HT1080 (cell line): ENCODE data around the gene COMMD1. TPM values are rescaled to one million over a fixed set of nuclear protein-coding genes. Genes with fewer than 3 reads are reported as not detected.
"Not testable (repeated sequence)": the region's sequence is repeated elsewhere in the genome, so short reads cannot be mapped to it uniquely, and the experiment has no call there.

Source experiments
- DNase-seq: peaks from one replicate; pipeline ENCODE4 v3.0.0-alpha.2; 2015; ENCODE audit warnings: low read depth
- total RNA-seq: library from RNA; depleted of rRNA; stranded (reverse); fragments of >200 nt; shearing (Covaris generic); gene quantifications from 2 replicates; pipeline ENCODE4 v1.2.3, GENCODE V29; 2014

COMMD1 gene
- total RNA-seq, 1 experiment from 2014 or later = 20.9 TPM

DNA sequence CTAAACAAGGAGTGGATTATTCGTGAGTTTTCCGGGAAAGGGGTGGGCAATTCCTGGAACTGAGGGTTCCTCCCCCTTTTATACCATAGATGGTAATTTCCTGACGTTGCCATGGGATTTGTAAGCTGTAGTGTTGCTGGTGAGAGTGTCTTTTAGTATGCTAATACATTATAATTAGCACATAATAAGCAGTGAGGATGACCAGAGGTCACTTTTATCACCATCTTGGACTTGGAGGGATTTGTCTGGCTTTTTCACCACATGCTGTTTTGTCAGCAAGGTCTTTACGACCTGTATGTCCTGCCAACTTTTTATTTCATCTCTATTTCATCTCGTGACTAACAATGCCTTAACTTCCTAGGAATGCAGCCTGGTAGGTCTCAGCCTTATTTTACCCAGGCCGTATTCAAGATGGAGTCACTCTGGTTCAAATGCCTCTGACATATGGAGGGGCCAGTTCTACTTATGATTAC, 165.7 kb downstream of the COMMD1 start:
- DNase-seq = no peak

- no peak for DNase-seq
These were observed 166.5 kb downstream of the COMMD1 start for GRCh38 chr2:62071760-62072680.

DNA sequence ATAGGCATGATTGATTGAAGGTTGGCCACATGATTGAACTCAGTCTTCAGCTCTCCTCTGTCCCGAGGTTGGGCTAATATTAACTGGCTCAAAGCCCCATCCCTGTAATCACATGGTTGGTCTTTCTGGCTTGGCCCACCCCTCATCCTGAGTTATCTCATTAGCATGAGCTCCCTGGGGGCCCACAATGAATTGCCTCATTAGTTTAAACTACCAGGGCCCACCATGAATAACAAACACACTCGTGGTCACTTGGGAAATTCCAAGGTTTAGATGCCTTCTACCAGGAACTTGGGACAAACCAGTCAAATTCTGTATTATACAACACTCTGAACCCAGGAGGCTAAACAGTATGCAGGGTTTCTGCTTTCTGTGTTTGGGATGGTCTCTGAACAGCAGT, 168.8 kb downstream of the COMMD1 start:
- DNase-seq = no peak

DNA sequence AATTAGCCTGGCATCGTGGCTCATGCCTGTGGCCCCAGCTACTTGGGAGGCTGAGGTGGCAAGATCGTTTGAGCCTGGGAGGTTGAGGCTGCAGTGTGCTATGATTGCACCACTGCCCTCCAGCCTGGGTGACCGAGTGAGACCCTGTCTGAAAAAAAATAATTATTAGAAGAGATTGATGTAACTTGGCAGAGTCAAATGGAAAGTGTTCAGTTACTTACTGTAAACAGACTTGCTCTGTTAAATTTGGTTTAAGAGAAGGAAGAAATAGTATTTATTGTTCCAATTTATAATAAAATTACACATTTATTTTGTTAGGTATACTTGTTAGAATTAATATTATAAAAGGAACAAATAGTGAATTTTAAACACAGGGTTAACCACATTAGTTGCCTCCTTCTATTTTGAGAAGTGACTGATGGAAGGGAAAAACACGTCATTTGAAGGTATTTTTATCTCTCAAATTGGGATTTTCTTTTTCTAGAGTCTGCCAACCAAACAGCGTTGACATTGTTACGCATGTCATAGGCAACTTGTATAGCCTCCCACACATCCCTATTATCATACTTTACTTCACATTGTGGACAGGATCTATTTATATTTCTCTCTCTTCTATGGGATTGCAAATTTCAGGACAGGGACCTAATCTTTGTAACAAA, 171.6 kb downstream of the COMMD1 start:
- DNase-seq = no peak

DNA sequence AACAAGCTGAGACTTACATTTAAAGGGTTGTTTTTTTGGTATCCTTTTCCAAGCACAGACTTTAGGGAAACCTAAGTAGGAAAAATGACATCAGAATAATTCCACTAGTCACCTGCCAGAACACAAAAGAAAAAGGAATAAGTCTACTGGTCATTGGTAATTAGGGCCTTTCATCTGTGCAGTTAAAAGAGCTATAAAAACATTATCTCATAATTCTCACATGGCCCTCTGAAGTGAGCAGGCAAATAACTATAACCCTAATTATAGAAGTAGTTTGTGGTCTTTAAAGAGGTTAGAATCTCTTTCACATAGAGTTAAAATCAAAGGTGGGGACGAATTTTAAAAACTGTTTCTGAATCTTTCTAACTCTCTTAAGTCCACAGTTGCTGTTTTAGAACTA, 179.3 kb downstream of the COMMD1 start:
- DNase-seq = no peak

GRCh38 chr2:62089658-62090057, 184.2 kb downstream of the COMMD1 start:
- no peak for DNase-seq

DNA sequence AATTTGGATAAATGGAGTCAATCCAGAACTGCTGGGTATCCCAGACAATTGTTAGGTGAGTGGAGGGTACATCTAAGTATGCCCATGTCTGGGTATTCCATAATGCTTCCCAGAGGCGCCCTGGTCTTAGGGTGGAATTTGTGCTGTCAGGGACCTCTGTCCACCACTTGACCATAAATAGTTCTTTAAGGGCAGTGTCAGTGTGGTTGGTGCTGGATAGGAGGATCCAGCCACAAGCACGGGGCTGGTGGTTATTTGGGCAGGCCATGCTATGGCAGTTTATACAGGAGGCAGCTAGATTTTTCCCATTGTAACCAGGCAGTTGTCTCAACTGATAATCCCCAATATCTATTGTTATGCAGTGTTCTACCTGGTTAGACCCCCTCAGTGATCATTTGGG, 186.0 kb downstream of the COMMD1 start:
- no peak for DNase-seq

- no peak for DNase-seq
These were observed 193.6 kb downstream of the COMMD1 start for GRCh38 chr2:62099050-62099449.

- DNase-seq = no peak
These were observed 194.2 kb downstream of the COMMD1 start for GRCh38 chr2:62099523-62100175.

DNA sequence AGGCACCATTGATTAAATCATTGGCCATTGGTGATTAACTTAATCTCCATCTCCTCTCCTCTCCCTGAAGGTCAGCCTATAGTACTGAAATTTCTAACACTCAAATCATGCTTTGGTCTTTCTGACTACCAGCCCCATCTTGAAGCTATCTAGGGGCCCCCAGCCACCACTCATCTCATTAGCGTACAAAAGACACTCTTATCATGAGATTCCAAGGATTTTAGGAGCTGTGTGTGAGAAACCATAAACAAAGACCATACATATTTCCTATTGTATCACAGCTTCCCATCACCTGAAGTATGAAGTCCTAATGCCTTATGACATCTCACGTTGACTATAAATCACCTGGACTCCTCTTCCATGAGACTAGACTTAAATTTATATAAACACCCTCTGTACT, 196.4 kb downstream of the COMMD1 start:
- no peak for DNase-seq

DNA sequence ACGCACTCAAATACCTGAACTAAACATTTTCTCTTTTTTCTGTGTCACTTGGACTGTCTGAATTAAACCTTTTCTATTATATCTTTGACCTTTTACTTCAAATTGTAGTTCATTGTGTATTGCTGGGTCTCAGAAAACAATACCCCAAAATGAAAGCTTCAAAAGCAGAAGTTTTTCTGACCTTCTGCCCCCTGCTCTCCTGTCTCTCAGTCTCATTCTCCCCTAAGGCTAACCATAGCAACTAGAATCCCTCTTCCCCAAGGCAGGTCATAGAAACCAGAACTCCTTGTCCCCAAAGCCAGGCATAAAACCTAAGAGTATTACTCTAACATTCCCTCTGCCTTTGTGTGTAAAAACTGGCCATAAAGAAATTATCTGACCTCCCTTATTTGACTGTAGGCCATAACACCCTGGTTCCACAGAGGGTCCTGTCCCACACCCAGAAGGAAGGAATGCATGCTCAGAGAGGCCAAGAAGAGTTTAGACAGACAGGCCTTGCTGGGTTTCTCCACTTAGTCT, 197.0 kb downstream of the COMMD1 start:
- DNase-seq = no peak

- DNase-seq = no peak
These were observed 204.1 kb downstream of the COMMD1 start for GRCh38 chr2:62109554-62109953.

DNA sequence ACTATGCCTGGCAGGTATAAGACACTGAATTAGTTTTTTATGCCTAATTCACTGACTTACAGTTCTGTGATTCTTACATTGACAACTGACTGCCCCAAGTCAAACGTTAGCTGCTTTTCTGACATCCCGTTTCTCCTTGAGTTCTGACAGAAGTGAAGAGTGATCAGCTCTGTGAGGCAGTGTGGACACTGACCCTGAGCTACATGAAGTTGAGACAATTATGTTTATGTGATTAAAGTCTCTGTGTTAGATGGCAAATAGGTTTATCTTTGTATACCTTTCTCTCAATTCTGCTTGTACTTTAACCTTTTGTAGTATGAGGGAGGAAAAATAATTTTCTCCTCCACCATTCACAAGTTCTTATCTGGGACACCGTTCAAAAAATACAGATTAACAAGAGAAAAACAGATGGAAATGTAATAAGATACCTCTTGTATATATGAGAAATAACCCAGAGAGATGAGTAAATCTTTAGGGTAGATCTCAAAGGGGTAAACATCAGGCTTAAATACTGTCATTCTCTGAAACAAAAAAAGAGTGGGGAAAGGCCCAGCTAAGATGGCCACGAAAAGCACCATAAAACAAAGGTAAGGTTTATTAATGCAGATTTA, 205.0 kb downstream of the COMMD1 start:
- DNase-seq = no peak

DNA sequence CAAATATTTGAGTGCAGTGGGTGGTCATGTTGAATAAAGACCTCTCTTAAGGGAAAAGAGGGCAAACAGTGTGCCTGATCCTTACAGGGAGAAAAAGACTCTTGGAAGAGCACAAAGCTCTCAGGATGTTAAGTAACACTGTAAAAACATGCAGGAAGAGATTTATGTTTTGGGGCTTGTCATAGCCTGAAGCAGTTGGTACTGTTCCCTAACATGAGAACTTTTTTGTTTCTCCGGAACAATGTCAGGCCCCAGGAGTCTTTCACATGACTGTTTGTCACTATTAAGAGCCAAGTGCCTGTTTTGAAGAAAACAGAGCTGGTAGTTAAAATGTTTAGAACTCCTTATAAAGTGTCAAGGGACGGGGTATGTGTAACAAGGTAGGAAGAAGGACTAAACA, 206.7 kb downstream of the COMMD1 start:
- DNase-seq = no peak

DNA sequence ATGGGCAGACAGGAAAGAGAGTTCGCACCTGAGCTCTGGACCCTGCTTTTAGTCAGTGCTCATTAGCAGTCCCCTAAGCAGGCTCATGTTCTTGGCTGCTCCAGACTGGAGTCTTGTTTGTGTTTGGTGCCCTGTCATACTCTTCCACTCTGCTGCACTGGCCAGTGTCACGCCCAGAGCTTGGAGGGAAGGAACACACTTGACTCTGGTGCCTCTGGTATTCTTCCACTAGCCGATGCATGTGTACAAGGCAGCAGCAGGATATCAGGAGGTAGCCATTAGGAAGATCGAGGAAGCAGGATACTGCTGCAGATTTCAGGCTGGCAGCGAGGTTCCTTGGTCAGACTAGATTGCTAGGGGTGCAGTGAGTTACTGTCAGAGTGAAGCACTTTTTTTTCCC, 209.1 kb downstream of the COMMD1 start:
- no peak for DNase-seq

DNA sequence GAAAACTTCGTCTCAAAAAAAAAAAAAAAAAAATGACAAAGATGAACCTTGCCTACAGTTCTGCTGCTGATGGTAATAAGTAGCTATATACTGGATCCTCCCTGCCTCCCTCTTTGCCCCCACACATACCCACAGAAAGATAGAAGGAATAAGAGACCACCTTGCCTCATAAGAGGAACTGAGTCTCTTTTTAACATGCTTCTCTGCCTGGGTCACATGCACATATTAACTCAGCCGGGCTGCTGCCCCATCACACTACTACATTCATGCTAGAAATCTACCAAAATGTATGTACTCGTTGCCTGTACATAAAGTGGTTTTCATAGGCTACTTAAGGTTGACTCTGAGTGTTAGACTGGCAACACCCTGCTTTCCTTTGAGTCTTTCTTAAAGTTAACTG, 211.5 kb downstream of the COMMD1 start:
- DNase-seq = no peak

GRCh38 chr2:62118160-62118559, 212.7 kb downstream of the COMMD1 start:
- no peak for DNase-seq

- DNase-seq = no peak
These were observed 214.0 kb downstream of the COMMD1 start for GRCh38 chr2:62119311-62119974.

DNA sequence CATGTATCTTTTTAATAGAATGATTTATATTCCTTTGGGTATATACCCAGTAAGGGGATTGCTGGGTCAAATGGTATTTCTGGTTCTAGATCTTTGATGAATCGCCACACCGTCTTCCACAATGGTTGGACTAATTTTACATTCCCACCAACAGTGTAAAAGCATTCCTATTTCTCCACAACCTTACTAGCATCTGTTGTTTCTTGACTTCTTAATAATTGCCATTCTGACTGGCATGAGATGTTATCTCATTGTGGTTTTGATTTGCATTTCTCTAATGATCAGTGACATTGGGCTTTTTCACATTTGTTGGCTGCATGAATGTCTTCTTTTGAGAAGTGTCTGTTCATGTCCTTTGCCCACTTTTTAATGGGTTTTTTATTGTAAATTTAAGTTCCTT, 220.8 kb downstream of the COMMD1 start:
- not testable (repeated sequence) for DNase-seq

- DNase-seq = no peak
These were observed 227.9 kb downstream of the COMMD1 start for GRCh38 chr2:62133320-62133823.
